Measurements from ENCODE around the gene KLHDC8A.
"Not testable (repeated sequence)": the region's sequence is repeated elsewhere in the genome, so short reads cannot be mapped to it uniquely, and the experiment has no call there.

Gene KLHDC8A

DNA sequence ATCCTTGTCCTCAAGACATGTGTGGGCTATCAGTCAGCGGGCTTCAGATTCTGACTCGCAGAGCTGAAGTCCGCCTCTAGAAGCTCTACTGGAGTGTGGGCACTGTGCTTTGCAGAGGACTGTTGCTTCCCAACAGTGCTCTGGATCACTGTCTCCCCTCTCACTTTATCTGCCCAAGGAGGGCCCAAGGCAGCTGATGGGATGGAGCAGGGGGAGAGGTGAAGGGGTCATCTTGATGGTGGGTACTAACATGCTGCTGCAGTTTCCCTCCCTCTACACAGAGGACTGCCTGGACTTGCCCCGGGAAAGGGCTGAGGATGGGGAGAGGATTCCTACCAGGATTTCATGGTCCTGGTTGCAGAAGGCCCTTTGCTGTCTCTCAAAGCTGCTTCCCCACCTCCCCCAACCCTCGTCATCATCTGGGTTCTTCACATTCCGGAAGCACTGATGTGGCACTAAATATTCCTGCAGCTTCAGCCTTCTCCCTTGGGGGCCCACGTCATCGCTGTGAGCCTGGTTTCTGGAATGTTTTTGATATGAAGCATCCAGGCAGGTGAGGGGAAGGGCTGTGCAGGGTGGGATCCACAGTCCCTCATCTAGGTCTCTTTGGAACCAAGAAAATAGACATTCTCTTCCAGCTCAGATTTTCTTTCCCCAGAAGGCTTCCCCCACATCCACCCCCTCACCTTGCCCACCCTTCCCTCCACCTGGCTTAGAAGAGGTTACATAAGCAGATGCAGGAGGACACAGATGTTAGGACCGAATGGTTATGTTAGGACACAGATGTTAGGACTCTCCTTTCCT lies 58.3 kb downstream of the KLHDC8A start:
- TF ChIP-seq, protein P1, sequence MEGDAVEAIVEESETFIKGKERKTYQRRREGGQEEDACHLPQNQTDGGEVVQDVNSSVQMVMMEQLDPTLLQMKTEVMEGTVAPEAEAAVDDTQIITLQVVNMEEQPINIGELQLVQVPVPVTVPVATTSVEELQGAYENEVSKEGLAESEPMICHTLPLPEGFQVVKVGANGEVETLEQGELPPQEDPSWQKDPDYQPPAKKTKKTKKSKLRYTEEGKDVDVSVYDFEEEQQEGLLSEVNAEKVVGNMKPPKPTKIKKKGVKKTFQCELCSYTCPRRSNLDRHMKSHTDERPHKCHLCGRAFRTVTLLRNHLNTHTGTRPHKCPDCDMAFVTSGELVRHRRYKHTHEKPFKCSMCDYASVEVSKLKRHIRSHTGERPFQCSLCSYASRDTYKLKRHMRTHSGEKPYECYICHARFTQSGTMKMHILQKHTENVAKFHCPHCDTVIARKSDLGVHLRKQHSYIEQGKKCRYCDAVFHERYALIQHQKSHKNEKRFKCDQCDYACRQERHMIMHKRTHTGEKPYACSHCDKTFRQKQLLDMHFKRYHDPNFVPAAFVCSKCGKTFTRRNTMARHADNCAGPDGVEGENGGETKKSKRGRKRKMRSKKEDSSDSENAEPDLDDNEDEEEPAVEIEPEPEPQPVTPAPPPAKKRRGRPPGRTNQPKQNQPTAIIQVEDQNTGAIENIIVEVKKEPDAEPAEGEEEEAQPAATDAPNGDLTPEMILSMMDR (IDR thresholded peaks at IDR 0.05; ENCODE audit: extremely low read depth, missing control alignments), result no peak
- no peak for DNase-seq (ENCODE audit: low spot score)

DNA sequence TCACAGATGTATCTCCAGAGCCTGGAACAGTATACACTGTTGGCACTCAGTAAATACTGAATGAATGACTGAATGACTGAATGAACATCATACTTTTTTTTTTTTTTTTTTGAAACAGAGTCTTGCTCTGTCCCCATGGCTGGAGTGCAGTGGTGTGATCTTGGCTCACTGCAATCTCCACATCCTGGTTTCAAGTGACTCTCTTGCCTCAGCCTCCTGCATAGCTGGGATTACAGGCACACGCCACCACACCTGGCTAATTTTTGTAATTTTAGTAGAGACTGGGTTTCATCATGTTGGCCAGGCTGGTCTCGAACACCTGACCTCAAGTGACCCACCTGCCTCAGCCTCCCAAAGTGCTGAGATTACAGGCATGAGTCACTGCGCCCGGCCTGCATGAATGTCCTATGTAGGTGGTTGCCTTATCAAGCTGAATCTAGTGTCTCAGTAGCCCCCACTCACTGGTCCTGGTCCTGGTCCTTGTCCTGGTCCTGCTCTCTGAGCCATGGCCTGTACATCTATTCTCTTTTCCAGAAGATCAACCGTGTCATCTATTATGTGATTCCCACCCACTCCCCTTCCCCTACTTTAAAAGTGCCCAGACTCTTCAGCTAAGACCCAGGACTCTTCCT lies 59.1 kb downstream of the KLHDC8A start:
- not testable (repeated sequence) for DNase-seq (ENCODE audit: low spot score)

DNA sequence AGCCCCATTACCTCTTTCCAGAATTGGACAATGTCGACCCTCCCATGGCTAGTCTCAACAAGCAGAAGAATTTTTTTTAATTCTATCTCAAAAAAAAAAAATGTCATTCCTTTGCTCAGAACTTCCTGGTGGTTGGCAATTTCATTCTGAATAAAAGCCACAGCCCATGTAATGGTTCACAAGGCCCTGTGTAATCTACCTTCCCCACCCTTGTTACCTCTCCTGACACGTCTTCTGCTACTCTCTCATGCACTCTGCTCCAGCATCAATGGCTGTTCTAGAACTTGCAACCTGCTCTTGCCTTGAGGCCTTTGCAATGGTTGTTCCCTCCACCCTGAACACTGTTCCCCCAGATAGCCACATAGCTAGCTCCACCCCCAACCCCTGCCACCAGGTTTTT lies 60.6 kb downstream of the KLHDC8A start:
- DNase-seq (ENCODE audit: low spot score), result no peak
- TF ChIP-seq, protein P1 (IDR thresholded peaks at IDR 0.05; ENCODE audit: extremely low read depth, missing control alignments), result no peak

DNA sequence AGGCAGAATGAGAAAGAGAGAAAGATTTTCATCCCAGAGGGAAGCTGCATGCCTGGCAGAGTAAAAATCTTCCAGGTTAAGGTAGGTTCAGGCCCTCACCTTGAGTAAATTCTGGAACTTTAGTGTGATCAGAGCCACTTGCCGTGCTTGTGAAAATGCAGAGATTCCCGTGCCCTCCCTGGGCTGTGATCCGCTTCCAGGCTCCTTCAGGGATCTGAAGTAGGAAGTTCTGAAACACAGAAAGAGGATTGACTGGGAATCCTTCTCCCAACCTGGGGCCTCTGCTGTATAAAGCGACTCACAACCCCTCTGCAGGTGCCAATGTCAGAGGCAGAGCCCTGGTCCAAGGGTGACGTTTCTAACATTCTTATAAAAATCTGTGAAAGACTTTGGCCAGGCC lies 61.8 kb downstream of the KLHDC8A start:
- DNase-seq (ENCODE audit: low spot score), result no peak
- TF ChIP-seq, protein P1 (IDR thresholded peaks at IDR 0.05; ENCODE audit: extremely low read depth, missing control alignments), result no peak

DNA sequence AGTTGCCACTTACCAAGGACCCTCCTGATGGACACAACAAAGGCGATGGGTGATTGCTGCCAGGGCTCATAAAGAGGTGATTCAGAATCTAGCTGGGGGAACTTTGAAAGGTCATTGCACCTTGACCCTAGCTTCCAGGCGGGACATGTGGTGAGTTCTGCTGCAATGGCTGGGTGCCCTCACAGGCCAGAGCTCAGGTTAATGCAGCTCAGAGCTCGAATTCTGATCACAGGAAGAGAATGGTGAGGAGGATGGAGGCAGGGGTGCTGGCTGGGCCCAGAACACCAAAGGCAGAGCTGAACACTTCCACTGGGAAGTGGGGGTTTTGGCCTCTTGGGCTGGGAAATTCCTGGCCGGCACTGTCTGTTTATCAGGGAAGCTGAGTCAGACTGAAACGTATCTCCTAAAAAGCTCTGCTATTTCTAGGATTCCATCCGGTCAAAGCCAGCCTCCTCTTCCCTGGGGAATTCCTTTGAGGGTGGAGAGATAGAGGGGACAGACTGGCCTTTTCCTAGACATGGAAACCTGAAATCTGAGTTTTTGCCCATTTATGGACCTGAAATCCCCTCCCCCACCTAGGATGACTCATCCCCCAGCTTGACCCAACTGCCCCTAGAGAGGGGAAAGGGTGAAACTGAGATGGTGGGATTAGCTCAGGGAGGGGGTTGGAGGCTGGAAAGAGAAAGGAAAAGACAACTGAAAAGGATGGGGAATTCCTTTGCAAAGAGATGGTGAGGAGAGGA lies 62.4 kb downstream of the KLHDC8A start:
- TF ChIP-seq, protein P1 (IDR thresholded peaks at IDR 0.05; ENCODE audit: extremely low read depth, missing control alignments), result no peak
- no peak for DNase-seq (ENCODE audit: low spot score)

DNA sequence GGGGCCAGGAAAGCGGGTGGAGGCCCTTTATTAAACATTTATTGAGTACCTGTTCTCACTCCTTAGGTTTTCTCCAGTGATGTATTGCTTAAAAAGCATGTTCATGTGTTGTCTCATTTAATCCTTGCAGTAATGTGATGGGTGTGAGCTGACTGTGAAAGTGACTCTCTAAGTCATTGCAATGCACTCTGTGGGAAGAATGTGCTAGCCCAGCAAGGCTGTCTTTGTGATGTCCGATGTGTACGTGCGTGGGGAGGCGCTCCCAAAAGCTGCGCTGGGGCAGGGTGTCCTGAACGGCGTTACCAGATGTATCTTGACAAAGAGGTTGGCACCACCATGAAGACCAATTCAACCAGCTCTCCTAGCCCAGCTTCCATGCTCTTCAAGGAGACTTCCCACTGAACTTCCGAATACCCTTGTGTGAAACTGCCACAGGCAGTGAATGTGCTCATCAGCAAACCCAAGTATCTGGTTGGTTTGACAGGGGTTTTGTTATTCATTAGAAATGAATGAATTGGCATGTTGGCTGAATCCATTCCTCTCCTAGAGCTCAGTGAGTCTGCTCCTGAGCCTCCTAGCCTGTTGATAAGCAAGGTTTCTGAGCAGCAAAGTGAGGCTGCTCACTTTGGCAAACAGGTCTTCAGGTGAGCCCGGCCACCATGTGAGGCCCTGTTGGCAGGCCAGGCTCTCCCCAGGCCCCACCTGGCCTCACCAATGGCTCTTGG lies 63.2 kb downstream of the KLHDC8A start:
- TF ChIP-seq, protein P1 (IDR thresholded peaks at IDR 0.05; ENCODE audit: extremely low read depth, missing control alignments), result no peak
- no peak for DNase-seq (ENCODE audit: low spot score)

DNA sequence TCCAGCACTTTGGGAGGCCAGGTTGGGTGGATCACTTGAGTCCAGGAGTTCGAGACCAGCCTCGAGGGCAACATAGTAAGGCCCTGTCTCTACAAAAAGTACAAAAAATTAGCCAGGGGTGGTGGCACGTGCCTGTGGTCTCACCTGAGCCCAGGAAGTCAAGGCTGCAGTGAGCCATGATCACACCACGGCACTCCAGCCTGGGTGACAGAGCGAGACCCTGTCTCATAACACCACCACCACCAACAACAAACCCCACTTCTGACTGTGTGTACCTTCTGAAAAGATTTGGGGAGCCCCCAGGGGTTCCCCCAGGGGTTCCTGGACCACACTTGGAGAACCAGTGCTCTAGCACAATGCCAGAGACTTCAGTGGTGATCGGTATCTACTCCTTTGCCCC lies 65.1 kb downstream of the KLHDC8A start:
- no peak for DNase-seq (ENCODE audit: low spot score)
- TF ChIP-seq, protein P1 (IDR thresholded peaks at IDR 0.05; ENCODE audit: extremely low read depth, missing control alignments), result no peak
